ENCODE measurements around the gene SEL1L3. TPM values are rescaled to one million over a fixed set of nuclear protein-coding genes. Genes with fewer than 3 reads are reported as not detected.
"Not testable (repeated sequence)": the region's sequence is repeated elsewhere in the genome, so short reads cannot be mapped to it uniquely, and the experiment has no call there.

SEL1L3 gene
- total RNA-seq, 1 donor from 2014 or later = 8.5 TPM

DNA sequence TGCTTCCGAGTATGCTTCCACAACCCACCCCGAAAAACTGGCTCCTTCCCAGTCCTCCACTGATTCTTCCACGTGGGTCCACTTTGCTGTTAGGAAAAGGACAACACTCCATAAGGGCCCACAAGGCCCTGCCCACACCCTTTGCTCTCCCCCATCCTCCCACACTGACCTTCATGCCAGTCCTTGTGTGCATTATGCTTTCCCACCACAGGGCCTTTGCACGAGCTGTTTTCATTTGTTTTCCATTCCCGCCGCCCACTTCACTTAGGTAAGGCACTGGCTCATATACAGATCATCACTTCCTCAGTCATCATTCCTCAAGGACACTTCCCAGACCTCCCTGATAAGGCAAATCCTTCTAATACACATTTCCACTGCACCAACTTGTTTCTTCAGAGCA, 16.8 kb upstream of the SEL1L3 start:
- ATAC-seq = no peak

DNA sequence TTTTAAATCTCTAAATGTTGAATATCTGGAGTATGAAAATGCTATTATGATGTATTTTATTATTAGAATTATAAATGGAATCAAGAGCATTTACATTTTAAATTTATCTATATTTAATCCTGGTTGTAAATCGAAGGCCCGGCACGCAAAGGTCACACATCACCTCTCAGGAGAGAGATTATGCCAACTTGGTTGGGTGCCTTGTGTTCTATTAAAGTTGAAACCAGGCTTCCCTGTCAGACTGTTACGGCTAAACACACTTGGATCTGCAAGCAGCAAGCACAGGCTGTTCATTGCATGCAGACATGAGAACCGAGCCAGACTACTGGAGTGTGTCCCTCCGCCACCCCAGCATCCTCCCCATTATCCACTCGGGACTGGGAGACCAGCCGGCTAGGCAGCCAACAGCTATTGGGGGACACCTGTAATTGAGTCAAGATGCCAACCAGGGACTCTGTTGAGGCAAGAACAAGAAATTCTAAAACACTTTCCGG, 16.4 kb upstream of the SEL1L3 start:
- no peak for ATAC-seq

DNA sequence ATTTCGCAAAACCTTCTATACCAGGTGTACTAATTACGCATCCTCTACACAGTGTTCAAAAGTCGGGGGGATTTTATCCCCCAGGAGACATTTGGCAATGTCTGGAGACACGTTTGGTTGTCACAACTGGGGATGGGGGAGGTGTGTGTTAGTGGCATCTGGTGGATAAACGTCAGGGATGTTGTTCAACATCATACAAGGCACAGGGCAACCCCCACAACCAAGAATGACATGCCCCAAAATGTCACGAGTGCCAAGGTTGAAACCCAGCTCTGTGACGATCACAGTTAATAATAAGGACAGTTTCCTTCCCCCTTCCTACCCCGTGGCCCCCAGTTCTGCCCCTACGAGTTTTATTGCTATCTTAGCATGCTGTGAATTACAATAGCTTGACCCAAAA, 15.9 kb upstream of the SEL1L3 start:
- no peak for ATAC-seq

DNA sequence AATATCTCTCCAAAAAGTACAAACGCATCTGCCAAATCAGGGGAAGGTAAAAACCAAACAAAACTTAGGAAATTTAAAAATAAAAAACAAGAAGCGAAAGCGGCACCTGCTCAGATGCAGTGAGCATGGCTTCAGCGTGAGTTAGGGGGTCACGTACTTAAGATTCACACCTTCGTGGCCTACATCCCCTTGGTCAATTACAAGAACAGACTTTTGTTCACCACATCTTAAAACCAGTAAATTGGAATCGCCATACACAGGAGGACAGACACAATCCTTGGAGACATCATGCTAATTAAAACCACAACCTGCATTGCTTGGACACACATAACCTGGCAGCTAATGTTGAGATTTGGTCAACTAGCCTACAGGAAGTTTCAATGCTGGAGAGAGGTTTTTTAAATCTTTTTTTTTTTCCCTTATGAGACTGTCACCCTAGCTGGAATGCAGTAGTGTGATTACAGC, 12.5 kb upstream of the SEL1L3 start:
- peak; percentile 21 for ATAC-seq

DNA sequence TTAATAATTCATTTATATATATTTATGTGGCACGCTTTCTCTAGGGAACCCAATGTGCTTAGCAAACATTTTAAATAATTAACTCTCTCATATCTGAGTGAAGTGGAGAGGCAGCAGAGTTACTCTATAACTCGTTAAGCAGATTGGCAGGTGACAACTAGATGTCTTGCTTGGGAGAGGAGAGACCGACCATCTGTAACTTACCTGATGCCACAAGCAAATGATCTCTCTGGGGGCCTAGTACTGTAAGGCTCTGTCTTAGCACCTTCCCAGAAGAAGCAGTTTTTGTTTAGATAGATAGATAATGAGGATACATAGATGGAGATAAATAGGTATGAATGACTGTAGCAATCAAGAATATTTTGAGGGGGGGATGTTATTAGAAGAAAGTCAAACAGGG, 11.9 kb upstream of the SEL1L3 start:
- ATAC-seq = no peak

DNA sequence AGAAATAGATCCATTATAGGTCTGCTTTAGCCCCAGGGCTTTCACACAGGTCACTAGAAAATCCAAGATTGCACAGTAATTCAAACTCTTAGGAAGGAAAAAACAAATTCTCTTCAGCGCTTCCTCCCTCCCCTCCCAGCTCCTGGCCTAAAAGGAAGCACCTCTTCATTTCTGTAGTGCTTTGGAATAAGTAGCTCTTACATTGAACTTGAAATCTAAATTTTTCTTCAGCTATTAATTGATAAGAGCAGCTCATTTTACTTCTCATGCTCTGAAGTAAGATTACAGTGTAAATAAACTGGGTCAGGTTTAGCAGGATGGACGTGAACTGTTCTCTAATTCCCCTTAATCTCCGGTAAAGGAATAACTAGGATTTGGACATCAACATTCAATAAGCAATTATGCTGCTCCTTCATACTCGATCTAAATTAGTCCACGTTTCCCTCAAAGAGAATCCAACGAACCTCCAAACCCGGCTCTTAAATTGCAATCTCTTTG, 10.9 kb upstream of the SEL1L3 start:
- no peak for ATAC-seq

DNA sequence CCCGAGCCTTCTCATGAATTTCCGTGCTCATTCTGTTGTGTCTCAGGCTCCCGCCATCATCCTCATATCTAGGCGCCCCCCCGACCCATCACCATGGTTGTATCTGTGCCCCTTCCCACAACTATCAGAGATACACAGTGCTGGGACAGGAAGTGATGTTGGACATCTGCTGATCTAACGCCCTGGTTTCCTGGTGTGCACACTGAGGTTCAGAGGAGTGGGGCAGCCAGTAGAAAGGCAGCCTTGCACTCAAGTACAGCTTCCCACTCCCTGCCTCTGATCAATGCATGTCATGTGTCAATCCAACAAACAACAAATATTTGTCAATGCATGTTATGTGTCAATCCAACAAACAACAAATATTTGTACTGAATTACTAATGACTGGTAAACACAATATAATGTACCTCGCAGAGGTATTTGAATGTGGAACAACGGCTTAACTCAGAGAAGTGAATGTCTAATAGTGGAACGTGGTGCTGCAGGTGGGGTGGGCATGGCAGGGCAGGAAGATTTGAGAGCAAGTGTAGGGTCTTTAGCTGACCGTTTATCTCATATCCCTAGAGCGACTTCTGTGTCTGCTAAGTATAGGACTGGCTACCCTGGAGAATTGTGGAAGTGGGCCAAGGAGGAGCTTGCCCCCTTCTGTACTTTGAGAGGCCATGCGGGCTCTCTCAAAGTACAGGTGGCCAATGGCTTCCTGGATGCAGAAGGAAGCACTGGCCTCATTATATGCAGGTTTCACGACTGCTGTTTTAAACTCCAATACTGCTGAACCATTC, 10.3 kb upstream of the SEL1L3 start:
- no peak for ATAC-seq

DNA sequence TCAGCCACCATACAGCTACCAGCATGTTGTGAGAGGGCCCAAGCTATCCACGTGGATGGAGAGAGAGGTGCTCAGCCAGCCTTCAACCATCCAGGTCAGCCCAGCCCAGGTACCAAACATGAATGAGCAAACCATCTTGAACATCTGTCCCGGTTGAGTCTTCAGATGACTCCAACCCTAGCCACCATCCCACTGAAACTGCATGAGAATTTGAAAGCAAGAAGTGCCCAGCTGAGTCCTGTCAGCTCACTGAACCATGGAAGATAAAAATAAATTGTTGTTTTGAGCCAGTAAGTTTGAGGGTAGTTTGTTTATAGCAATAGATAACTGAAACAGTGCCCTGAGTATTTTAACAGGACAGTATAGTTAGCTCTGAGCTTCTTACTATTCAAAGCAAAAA, 7.3 kb upstream of the SEL1L3 start:
- no peak for ATAC-seq

DNA sequence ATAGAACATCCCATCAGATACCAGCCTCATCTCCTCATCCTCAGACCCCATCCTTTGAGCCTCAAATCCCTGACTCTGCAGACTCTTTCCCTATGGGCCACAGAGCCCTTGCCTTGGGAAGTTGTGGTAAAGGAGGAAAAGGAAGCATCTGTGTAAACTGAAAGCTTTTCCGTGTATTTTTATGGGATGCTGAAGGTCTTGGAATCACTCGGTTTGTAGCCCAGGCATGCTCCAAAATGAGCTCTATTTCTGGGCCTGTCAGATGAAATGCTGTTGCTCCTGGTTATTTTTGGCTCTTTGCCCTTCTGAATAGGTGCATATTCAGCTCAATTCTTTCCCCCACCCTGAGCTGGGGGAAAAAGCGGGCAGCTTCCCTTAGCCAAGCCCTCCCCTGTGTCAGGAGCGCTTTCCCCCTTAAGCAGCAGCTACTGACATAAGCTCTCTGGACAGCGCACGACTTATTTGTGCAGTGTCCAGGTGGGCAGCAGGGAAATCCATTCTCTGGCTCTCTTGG, 5.0 kb upstream of the SEL1L3 start:
- ATAC-seq = no peak

DNA sequence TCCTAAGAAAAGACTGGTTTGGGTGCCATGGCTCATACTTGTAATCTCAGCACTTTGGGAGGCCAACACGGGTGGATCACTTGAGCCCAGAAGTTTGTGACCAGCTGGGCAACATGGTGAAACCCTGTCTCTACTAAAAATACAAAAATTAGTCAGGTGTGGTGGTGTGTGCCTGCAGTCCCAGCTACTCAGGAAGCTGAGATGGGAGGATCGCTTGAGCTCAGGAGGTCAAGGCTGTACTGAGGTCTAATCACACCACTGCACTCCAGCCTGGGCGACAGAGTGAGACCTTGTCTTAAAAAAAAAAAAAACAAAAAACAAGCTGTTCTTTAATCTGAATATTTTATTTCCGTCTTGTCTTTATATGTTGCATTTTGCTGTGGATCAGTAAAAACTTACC, 3.6 kb upstream of the SEL1L3 start:
- ATAC-seq = not testable (repeated sequence)

DNA sequence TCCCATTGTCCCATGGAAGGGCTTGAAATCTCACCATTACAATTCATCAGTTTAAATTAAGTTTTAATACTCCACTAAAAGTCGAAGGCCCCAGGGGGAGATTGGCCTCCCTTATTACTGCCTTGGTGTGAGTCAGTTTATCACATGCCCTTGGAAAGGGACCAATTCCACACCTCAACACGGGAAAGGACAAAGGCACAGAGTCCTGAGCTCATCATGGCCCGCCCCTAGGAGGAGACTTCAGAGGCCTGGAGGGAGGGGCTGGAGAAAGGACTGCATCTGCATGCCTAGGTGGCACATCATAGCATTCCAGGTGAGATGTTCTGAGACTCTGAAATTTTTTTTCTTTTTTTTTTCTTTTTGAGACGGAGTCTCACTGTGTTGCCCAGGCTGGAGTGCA, 2.8 kb upstream of the SEL1L3 start:
- peak; percentile 97 for ATAC-seq

DNA sequence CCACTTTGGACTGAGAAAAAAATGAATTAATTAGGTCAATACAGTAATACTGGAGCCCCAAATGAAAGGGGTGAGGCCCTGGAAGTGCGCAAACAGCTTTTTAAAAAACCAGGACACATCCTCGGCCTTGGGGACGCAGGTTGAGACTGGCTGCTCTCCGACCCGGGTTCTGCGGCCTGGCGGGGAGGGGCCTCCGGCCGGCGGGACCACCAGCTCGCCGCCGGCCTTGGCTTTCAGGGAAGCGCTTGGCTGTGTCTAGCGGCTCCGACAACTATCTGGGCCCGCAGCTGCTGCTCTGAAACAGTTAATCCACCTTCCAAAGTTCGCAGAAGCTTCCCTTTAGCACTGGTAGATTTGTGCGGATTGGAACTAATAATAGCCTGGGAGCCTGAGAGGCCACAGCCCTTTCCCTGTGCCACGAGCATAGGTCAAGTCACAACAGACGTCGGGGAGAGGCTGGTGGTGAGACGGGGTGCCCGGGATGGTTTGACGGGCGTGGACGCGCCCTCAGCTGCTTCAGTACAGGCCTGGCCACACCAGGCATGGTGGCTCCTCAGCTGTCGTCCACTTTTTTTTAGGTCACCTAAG, 1.1 kb upstream of the SEL1L3 start:
- no peak for ATAC-seq

DNA sequence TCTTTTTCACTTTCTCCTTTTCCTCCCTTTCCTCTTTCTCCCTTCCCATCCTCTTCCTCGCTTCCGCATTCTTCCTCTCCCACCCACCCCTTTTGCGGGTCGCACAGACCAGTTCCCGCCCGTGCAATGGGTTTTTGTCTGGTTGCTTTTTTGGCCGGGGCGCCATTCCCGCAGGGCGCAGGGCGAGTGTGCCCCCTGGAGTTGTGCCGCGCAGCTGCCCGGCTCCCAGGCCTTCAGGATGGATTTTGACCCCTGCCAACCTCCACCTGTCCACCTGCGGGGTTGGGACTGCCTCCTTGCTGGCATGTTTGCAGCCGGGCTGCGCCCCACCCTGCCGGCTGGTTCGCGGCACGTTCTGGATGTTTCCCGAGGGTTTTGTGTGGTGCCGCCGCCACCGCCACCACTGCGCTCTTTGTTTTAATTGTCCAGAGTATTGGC, 578 bp upstream of the SEL1L3 start:
- ATAC-seq = no peak

DNA sequence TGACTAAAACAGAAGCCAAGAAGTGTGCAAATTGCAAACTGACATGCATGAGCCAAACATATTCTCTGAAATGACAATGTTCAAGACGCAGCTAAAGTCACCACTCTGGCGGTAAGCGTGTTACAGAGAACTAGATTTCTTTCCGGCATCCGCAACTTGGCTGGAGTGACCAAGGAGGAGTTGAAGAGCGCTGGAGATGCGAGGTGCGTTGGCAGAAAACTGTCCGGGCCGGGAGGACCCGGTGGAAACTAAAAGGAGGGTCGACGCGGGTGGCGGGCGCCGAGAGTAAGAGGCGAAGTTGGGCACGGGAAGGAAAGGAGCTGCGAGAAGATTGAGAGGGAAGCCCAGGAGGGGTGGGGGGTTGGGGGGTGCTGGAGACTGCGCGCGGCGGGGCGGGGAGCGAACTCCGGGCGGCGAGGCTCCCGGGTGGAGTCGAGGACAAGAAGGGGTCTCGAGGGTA, 807 bp downstream of the SEL1L3 start:
- no peak for ATAC-seq

DNA sequence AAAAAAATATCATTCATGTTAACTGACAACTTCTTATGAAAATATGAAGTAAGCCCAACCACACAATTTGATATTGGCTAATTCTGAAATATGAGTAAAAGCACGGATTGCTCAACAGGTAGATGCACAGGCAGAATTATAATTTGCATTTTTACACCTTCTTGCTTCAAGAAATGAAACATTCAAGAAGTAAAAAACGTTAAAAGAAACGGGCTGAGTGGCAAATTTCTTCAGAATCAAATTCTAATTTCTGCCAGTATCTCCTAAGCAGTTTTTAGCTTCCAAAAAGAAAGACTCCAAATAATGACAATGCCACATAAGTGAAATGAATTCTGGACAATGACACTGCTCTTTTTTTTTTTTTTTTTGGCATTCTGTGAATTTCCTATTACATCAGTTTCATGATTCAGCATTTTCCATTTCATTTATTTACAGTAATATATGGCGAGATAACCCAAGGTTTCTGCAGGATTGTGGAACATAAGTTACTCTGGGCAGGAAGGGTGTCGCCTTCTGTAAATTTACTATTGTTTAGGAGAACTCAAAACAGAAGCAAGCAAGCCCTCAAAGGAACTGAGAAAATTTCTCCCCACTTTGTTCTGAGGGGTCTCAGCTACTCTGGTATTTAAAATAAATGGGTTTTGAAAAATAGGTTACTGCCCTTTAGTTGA, 1.4 kb downstream of the SEL1L3 start:
- ATAC-seq = no peak

DNA sequence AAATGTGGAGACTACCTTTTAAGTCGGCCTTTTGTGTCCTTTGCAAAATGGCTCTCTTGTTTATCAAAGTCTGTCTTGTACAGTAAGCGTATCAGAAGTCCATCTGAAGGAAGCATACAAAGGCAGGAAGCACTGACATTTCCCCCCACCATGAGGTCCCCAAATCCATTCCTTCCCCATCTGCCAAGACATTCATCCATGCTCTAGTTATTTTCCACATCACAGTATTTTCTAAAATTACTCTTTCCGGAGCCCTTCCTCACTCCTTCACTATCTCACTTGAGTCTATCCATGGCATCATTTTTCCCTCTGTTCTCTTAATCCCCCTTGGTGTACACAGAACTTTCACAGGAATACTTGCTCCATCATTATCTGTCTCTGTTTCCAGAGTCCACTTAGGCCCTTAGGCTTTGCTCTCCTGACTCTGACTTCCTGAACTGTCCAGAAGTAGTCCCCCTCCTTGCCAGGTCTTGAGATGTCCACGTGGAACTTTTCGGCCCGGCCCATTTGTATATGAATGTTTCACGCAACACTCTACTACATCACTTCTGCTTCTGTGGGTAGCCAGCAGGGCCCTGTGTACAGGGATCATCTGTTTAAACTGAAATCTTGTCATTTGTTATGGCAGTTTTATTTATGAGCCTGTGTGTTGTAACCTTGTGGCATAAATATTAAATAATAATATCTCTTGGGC, 2.1 kb downstream of the SEL1L3 start:
- no peak for ATAC-seq

DNA sequence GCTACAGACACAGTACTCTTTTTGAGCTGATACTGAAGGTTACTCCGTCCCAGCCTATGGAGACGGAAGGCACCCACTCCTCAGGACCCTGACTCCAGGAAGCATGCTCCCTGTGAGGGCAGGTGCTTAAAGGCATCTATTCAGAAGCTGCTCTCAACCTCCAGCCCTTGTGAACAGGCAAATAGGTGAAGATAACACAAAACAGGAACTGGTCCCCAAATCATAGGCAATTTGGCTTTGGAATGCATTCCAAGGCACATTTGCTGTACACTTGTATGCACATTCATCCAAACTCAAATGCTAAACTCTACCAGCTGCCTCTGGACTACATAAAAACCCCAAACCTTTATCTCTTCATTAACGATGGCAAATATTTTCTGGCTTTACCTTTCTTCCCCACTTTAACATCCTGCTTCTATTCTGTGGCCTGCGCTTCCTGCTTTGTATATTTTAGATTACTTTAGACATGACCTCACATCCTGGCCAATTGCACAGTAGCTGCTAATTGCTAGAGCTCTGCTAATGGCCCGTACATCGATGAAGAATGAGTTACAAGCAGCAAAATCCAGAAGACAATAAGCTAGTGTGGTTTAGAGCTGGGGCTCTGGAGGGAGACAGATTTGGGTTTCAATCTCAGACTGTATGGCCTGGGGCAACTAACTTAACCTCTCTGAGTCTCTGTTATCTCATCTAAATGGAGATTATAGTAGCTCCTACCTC, 3.2 kb downstream of the SEL1L3 start:
- no peak for ATAC-seq

DNA sequence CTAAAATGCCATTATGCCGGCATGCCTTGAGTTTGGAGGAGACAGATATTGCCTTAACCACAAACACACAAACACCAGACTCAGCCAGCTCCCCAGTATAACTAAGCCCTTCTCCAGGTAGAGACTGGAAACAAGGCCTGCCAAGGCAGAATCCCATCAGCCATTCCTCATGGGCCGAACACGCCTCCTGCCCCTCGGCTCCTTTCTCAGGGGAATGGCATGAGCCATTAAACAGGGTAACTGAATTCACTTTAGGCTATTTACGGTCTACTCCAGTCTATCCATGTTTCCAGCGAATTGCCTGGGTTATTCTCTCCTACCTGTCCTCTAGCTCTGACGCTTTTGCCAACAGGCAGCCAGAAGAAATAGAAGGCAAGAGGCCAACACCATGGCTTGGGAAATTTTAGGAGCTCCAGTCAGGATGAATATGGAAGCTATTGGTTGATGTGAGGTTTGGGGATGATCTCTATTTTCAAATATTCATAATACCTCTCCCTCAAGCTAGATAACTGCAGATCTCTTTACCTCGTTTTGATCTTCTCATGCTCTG, 4.9 kb downstream of the SEL1L3 start:
- ATAC-seq = no peak

DNA sequence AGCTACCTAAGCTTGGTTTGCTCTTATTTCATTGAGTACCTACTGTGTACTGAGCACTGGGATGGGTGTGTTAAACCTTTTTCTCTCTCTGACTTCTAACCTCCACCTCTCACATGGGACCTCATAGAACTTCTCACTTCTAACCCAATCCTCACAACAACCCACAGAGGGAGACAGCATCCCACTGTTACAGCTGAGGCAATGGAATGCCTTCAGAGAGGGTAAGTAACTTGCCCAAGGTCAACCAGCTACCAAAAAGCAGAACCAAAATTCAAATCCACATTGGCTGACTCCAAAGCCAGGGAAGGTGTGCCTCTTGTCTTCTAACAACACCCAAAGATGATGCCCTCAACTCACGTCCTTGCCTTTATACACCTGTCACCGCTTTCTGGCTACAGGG, 5.4 kb downstream of the SEL1L3 start:
- no peak for ATAC-seq

DNA sequence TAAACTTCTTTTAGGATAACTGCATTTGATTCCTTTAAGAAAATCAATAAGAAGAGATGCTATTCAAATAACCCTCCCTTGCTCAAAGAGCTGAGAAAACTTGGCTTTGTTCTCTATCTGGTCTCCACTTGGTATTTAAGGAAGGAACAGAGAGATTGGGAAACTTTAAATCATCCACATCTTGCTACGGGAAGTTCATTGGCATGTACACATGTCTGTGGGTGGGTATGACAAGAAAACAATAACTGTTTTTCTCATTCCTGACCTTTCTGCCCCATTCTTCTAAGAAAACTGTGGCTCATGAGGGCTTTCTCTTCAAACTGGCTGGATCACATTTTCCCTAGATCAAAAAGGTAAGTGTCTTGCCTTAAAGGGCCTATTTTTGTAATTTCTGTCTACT, 6.0 kb downstream of the SEL1L3 start:
- no peak for ATAC-seq

DNA sequence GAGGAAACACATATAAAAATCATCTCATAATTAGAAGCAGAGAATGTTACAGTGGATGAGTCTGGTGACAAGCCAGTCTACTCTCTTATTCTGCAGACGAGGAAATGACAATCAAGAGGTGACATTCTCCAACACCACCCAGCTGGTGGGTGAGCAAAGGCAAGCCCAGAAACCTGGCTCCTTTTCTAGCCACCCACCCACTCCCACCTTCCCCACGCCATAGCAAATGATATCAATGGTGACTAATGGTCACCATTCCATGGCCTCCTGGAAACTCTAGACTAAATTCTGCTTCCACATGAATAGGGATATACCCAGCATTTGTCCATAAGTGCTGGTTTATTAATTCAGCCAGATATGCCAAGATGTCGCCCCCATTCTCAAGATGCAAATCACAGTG, 10.7 kb downstream of the SEL1L3 start:
- no peak for ATAC-seq

DNA sequence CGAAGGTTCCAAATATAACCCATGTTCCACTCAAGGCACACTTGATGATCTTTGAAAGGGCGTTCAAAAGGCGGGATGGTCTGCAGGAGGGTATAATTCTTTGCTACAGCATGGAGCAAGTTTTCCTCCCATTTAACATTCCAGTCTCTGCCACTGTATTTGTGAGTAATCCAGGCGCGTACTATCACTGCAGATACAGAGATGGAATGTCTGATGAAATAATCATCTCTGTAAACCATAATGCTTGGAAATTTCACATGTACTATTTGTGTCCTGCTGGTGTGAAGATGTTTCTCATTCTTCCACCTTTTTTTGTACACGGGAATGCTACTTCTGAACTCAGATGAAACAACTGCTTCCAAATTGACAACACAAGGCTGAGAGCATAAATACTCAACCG, 15.5 kb downstream of the SEL1L3 start:
- ATAC-seq = no peak

All from esophagus mucosa (tissue), 1 donor.